ENCODE data around the gene OR6J1. TPM values are rescaled to one million over a fixed set of nuclear protein-coding genes. Genes with fewer than 3 reads are reported as not detected.
"Not testable (repeated sequence)": the region's sequence is repeated elsewhere in the genome, so short reads cannot be mapped to it uniquely, and the experiment has no call there.

OR6J1 gene
- total RNA-seq, 1 experiment from 2014 or later, result not detected

DNA sequence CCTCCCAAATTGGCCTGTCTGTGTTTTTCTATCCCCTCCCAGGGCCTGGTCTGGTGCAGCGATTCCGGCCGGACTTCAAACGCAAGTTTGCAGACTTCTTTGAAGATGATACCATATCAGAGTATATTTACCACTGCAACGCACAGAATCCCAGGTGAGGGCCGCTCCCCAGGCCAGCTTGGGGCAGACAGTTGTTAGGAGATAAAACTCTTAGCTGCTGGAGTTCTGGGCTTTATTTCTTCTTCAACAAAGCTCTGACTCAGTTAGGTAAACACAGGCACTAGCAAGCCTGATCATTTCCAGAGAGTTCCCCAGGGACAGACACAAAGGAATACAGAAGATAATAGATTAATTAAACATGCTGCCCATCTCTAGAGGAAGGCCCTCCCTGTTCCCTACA is 37.8 kb downstream of the OR6J1 start:
- DNase-seq (ENCODE audit: low read depth), result peak; percentile 59

DNA sequence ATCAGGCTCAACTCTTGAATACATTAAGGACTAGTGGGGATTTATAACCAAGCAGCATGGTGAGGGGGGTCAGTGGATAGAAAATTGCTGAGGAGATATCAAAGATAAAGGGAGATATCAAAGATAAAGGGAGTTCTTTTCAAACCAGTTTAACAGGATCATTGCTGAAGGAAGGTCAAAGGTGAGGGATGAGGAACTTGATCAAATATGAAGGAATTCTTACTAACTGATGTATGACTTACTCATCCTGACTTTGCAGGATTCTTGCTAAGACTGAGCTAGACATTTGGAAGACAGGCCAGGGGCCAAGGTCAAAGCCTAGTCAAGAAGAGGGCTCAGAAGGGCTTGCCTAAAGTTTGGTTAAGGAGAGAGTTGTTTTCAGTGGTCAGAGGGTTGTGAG is 41.3 kb downstream of the OR6J1 start:
- DNase-seq (ENCODE audit: low read depth), result peak; percentile 47

- DNase-seq (ENCODE audit: low read depth), result no peak
These were observed 42.2 kb downstream of the OR6J1 start for GRCh38 chr14:22601996-22602395.

- no peak for DNase-seq (ENCODE audit: low read depth)
These were observed 42.7 kb downstream of the OR6J1 start for GRCh38 chr14:22601456-22601855.

GRCh38 chr14:22600027-22600426 is 44.1 kb downstream of the OR6J1 start:
- no peak for DNase-seq (ENCODE audit: low read depth)

DNA sequence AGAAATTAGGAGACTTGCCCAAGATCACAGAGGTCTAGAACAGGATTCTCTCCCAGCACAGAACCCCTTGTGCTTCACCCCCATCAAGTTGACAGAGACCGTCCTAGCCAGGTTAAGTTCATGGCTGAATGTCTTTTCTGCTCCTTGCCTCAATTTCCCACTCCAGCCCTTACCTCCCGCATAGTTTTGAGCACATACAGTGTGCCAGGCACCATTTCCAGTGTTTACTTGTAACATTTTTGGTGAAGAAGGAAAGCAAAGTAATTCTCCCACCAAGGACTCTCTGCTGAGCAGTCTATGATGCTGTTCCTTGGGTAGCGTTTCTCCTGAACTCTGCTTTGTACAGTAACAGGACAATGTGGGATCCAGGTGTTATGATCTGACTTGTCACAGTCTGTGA is 44.8 kb downstream of the OR6J1 start:
- no peak for DNase-seq (ENCODE audit: low read depth)

DNA sequence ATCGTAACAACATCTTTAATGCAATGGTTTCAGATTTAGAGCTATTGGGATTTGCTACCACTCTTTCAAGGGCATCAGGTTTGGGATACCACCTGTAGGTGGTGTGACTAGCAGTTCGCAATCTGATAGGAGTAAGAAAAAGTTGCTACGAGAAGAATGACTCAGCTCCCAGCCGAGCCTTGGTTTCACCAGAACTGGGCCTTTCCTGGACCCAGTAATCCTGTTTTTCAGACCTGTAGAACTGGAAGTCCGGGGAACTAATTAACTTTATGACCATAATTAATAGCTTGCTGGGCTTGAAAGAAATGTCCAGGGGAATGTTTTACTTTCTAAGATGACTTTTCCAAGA is 45.3 kb downstream of the OR6J1 start:
- peak; percentile 37 for DNase-seq (ENCODE audit: low read depth)

DNA sequence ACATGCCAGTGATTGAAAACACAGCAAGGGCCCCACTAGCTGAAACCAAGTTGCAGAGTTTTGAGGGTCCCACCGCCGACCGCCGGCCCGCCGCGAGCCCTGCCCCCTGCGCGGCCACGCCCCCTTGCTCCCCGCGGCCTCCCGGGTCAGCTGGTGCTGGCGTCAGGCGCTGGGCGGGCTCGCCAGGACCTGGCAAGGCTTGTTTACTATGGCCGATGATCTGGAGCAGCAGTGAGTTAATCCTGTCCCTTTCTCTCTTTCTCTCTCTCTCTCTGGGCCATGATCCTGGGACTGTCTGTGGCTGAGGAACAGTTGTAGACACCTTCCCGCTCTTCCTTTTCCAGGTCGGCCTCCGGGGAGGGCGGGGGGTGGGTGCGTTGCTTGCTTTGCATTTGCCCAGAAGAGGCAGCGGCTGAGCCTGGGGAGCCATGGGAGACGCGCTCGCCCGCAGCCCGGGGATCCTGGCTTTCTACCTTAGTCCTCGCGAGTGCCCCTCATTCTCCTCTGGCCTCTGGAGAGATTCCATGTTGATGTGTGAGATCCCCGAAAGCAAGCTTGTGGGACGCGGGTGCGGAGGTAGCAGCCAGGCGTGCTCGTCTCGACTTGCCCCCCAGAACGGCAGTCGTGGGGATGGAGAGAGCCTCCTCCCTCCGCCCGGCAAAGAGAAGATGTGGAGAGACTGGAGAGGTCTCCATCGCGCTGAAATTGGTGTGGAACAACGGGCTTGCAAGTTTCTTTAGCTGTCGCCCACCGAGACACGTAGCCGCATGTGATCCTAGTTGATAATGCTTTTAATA is 45.9 kb downstream of the OR6J1 start, which contains the start of gene ABHD4:
Gene ABHD4 (plus strand): TSS at position 202 of the 797 bp plus-strand sequence. CDS start 7 bp downstream, at position 209.
- DNase-seq (ENCODE audit: low read depth), result peak; percentile 49

DNA sequence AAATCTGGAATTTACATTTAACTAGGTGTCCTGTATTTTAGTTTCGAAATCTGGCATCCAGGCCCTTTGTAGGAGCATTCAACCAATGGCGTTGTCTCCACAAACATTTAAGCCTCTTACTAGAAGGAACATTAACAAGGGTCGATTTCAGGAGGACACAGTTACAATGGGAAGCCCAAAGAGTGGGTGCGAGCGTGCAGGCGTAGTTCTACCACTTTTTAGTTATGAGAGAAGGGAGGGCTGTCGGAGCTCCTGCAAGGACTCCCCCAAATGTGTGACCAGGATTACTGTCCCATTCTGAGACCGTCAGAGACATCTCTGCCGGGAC is 46.4 kb downstream of the OR6J1 start:
- no peak for DNase-seq (ENCODE audit: low read depth)

DNA sequence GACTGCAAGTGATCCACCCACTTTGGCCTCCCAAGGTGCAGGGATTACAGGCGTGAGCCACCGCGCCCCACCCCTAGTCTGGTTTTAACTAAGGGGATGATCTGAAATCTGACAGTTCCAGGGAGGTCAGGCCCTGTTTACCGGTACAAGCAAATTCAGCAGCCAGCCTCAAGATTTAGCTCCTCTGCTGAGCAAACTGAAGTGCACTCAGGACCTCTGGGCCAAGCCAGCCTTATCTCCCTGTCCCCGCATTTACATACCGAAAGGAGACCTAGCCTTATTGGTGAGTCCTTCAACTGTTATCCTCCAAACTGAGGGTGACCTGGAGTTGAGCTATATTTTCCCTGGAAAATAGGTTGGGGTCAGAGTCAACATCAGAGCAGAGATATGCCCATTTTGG is 46.9 kb downstream of the OR6J1 start:
- no peak for DNase-seq (ENCODE audit: low read depth)

GRCh38 chr14:22596354-22596879 is 47.7 kb downstream of the OR6J1 start:
- DNase-seq (ENCODE audit: low read depth), result no peak

- DNase-seq (ENCODE audit: low read depth), result no peak
These were observed 49.9 kb downstream of the OR6J1 start for GRCh38 chr14:22594156-22594716.

GRCh38 chr14:22593601-22594000 is 50.6 kb downstream of the OR6J1 start:
- DNase-seq (ENCODE audit: low read depth), result no peak

GRCh38 chr14:22593189-22593588 is 51.0 kb downstream of the OR6J1 start:
- DNase-seq (ENCODE audit: low read depth), result no peak

DNA sequence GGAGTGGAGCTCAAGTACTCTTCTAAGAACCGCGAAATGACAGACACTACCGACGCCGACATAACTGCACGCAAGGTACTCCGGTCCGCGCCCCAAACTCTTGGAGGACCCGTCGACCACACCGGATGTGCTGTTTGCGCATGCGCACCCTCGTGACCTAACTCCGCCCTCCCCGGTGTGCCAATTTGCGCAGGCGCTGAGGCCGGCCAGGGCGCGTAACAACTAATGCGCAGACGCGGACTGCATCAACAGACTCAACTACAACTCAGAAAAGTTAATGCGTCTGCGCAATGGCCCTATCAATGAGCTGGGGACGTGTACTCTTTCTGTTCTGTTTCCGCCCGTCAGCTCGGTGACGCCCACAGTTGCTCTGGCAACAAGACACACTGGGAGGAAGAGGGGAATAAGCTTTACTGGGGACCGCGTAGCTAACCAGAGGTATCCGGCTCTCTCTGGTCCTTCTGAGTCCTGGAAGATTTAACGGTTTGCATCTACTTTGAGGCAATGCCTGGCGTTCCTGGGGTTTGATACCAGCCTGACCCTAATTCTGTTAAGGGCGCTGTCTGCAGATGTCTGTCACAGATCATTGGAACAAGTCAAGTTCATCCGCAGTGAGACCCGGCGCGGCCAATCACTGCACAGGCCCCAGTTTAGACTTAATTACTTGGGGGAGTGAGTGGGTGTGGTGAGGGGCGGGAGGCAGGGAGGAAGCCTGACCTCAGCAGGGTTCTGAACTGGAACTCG is 54.9 kb downstream of the OR6J1 start, which contains the start of gene DAD1:
Gene DAD1 (minus strand): TSS at position 129 of the 744 bp plus-strand sequence. CDS start 67 bp downstream, at position 62.
- DNase-seq (ENCODE audit: low read depth), result peak; percentile 99

DNA sequence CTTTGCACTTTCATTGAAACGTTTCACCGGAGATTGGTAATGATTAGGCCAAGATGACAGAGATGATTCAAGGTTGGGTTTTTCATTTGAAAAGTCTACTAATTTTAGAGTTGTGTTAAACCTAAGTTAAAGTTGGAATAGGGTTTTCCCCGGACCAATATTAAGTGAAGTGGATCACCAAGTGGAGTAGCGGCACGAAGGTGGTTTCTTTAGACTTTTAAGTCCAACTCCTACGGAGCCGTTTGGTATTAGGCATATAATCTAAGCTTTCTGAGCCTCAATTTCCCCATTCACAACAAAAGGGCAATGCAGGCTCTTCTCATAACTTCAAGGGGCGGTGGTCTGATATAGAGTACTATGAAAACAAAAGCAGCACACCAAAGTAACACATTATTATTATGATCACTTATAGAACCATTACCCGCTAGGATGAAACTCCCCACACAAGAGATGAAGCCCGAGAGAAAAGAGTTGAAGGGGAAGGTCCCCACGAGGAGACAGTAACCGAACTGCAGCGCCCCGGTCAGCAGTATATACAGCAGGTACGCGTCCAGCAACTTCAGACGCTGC is 55.5 kb downstream of the OR6J1 start:
- DNase-seq (ENCODE audit: low read depth), result no peak

DNA sequence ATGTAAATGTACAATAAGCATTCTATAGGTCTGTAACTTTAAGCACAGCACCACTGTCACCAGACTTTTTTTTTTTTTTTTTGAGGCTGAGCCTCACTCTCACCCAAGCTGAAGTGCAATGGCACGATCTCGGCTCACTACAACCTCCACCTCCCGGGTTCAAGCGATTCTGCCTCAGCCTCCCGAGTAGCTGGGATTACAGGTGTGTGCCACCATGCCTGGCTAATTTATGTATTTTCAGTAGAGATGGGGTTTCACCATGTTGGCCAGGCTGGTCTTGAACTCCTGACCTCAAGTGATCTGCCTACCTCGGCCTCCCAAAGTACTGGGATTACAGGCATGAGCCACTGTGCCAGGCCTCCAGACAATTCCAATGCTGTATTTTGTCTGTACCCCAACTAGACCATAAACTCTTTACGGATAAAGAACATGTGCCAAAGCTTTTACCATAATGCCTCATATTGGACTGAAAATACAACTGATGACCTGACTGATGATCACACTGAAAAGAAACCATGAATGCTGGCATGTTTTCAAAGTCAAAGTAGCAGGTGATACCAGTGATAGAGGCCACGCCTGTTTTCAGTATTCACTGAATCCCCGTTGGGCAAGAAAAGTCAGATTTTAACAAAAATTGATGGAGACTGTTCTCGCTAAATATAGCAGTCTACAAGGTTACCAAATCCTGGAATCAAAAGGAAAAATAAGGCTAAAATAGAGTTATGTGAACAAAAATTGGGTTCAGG is 56.3 kb downstream of the OR6J1 start:
- not testable (repeated sequence) for DNase-seq (ENCODE audit: low read depth)

DNA sequence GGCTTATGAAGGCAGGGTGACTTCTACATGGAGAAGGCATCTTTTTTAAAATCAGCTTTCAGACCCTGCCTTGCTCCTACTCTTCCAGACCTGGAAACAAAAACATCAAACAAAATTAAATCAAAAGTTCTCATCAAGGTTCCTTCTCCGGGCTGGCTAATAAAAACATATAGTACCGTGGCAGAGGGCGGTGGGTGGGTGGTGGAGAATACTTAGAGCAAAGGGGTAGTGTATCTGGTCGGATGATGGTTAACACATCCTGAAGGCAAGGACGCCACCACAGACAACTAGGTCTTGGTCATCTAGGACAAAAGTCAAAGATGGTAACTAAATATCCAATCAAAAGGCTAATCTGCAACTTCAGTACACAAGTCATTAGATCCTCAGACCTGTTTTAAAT is 56.9 kb downstream of the OR6J1 start:
- DNase-seq (ENCODE audit: low read depth), result no peak

- DNase-seq (ENCODE audit: low read depth), result no peak
These were observed 60.2 kb downstream of the OR6J1 start for GRCh38 chr14:22583994-22584393.

Measured in LHCN-M2 (cell line).